NB4 (cell line): Measurements from ENCODE around the gene SERPINH1.

Experiments used
- DNase-seq: peaks from one replicate; pipeline ENCODE4 v3.0.0; 2010; ENCODE audit warnings: low read depth
- H3K4me3 ChIP-seq: one replicate; pipeline ENCODE4 v1.5.1; 2011; ENCODE audit warnings: mild to moderate bottlenecking, low read depth, low read length, moderate library complexity
- CTCF ChIP-seq: IDR thresholded peaks from one replicate; pipeline ENCODE4 v1.5.1; 2012; ENCODE audit warnings: low read depth, low read length
- MAX ChIP-seq: IDR thresholded peaks from 2 replicates; pipeline ENCODE4 v1.6.1; 2011; ENCODE audit warnings: low read depth, low read length
- MYC ChIP-seq: IDR thresholded peaks from 2 replicates; pipeline ENCODE4 v1.6.1; 2011; ENCODE audit warnings: low read depth, low read length
- POLR2A ChIP-seq: IDR thresholded peaks from 2 replicates; pipeline ENCODE4 v1.6.1; 2011; ENCODE audit warnings: mild to moderate bottlenecking; ENCODE audit not compliant: insufficient read length; ENCODE audit errors: extremely low read depth

The SERPINH1 gene

GRCh38 chr11:75606099-75606498, 44.0 kb downstream of the SERPINH1 start:
- DNase-seq: no peak
- TF ChIP-seq POLR2A (no peak), MAX (0 out of 2 replicates have a peak, but pooled peaks have one; percentile 15), MYC (no peak), CTCF (no peak)
- H3K4me3 ChIP-seq: no peak overlapping the region

GRCh38 chr11:75611823-75612222, 49.8 kb downstream of the SERPINH1 start:
- no peak overlapping the region for H3K4me3 ChIP-seq
- no peak for TF ChIP-seq MYC
- TF ChIP-seq POLR2A: no peak
- no peak for TF ChIP-seq CTCF
- TF ChIP-seq MAX: no peak
- no peak for DNase-seq

- no peak for TF ChIP-seq POLR2A
- TF ChIP-seq MAX: no peak
- no peak for TF ChIP-seq CTCF
- no peak for TF ChIP-seq MYC
- no peak overlapping the region for H3K4me3 ChIP-seq
- no peak for DNase-seq
Observed at GRCh38 chr11:75615751-75616150, 53.7 kb downstream of the SERPINH1 start.

- TF ChIP-seq POLR2A: no peak
- TF ChIP-seq MYC: no peak
- TF ChIP-seq CTCF: no peak
- no peak for TF ChIP-seq MAX
- H3K4me3 ChIP-seq: no peak overlapping the region
- no peak for DNase-seq
Observed at GRCh38 chr11:75616281-75616680, 54.2 kb downstream of the SERPINH1 start.
